B cell (primary cell): ENCODE results near the gene ZBTB40. TPM values are rescaled to one million over a fixed set of nuclear protein-coding genes. Genes with fewer than 3 reads are reported as not detected.

ENCODE experiments used
- ATAC-seq: fragments of 200-7000 bp; cut with Tn5 transposase; one replicate; pipeline ENCODE4 v1.10.0; 2021; ENCODE audit warnings: low read depth, mild to moderate bottlenecking, moderate number of reproducible peaks, moderate library complexity
- CTCF ChIA-PET: fragments of 350-600 bp; sonication (Branson Sonifier 250); formaldehyde crosslinking; loops from one replicate; lab custom pipeline; 2021; ENCODE audit warnings: antibody characterized with exemption, inconsistent platforms; lab: Charles Lee
- POLR2A ChIA-PET: fragments of 350-600 bp; sonication (Branson Sonifier 250); formaldehyde crosslinking; loops from one replicate; lab custom pipeline; 2021; ENCODE audit warnings: antibody characterized with exemption; lab: Charles Lee
- DNase-seq: peaks from one replicate; pipeline ENCODE4 v3.0.0; 2013
- H2AFZ ChIP-seq: 2 replicates; pipeline ENCODE4 v1.6.1; 2012; ENCODE audit warnings: mild to moderate bottlenecking, low read depth, low read length; ENCODE audit not compliant: insufficient read depth, poor library complexity, severe bottlenecking
- H3K27ac ChIP-seq, 2 donors: 1 replicate in 1 of 2; 2 replicates in 1 of 2; pipeline ENCODE4 v1.5.1; 2012 to 2013; ENCODE audit warnings: low read length in 2 of 2, mild to moderate bottlenecking in 2 of 2, moderate library complexity in 1 of 2
- H3K27me3 ChIP-seq, 4 experiments: fragments of 200-600 bp in 1 of 4; sonication (generic) in 1 of 4; replicated peaks in 1 of 4; 1 replicate in 2 of 4; 2 replicates in 2 of 4; pipeline versions ENCODE4 v1.6.1 to v1.7.0; 2013 to 2016; ENCODE audit warnings: low read length in 3 of 4, mild to moderate bottlenecking in 2 of 4, mixed read lengths in 1 of 4, moderate library complexity in 1 of 4; ENCODE audit not compliant: insufficient read depth in 4 of 4, control insufficient read depth in 3 of 4; ENCODE audit errors: control extremely low read depth in 1 of 4
- H3K36me3 ChIP-seq, 2 experiments: replicated peaks in 1 of 2; 1 replicate in 1 of 2; 2 replicates in 1 of 2; pipeline versions ENCODE4 v1.6.1 to v1.7.1; 2013; ENCODE audit warnings: low read length in 1 of 2; ENCODE audit not compliant: insufficient read depth in 2 of 2, control insufficient read depth in 1 of 2; ENCODE audit errors: control extremely low read depth in 1 of 2, extremely low read depth in 1 of 2
- H3K4me1 ChIP-seq, 2 donors: fragments of 200-600 bp in 1 of 2; sonication (generic) in 1 of 2; 1 replicate in 1 of 2; 2 replicates in 1 of 2; pipeline versions ENCODE4 v1.5.1 to v1.6.1; 2013 to 2017; ENCODE audit warnings: low read length in 2 of 2; ENCODE audit not compliant: control insufficient read depth in 2 of 2, insufficient read depth in 2 of 2
- H3K4me2 ChIP-seq: replicated peaks from 2 replicates; pipeline ENCODE3; 2012; ENCODE audit warnings: mild to moderate bottlenecking, low read depth, low read length; ENCODE audit not compliant: poor library complexity, severe bottlenecking
- H3K4me3 ChIP-seq, 5 experiments: fragments of 200-600 bp in 1 of 5; sonication (generic) in 1 of 5; 1 replicate in 3 of 5; 2 replicates in 2 of 5; pipeline versions ENCODE4 v1.5.1 to v1.7.0; 2011 to 2016; ENCODE audit warnings: low read length in 4 of 5, mild to moderate bottlenecking in 4 of 5, low read depth in 2 of 5, control low read depth in 1 of 5, moderate library complexity in 1 of 5; ENCODE audit not compliant: insufficient read depth in 1 of 5; ENCODE audit errors: control extremely low read depth in 1 of 5, extremely low read depth in 1 of 5
- H3K79me2 ChIP-seq: fragments of 200-600 bp; sonication (generic); one replicate; pipeline ENCODE4 v1.6.0; 2016; ENCODE audit warnings: low read length; ENCODE audit not compliant: control insufficient read depth, insufficient read depth
- H3K9ac ChIP-seq: fragments of 200-600 bp; sonication (generic); 2 replicates; pipeline ENCODE4 v1.6.1; 2017; ENCODE audit warnings: mild to moderate bottlenecking, low read length, moderate library complexity
- H3K9me3 ChIP-seq, 3 donors: one replicate each; pipeline versions ENCODE4 v1.6.1 to v1.7.1; 2013; ENCODE audit warnings: low read length in 2 of 3; ENCODE audit not compliant: control insufficient read depth in 2 of 3, insufficient read depth in 1 of 3; ENCODE audit errors: control extremely low read depth in 1 of 3
- H4K20me1 ChIP-seq: 2 replicates; pipeline ENCODE4 v1.6.0; 2012; ENCODE audit warnings: mild to moderate bottlenecking, low read length; ENCODE audit not compliant: insufficient read depth, control insufficient read depth, poor library complexity, severe bottlenecking
- H3K27ac Mint-ChIP-seq: one replicate; pipeline ENCODE4 v1.8.0; 2021; ENCODE audit warnings: mixed read lengths
- H3K27me3 Mint-ChIP-seq: one replicate; pipeline ENCODE4 v1.8.0; 2021; ENCODE audit warnings: mixed read lengths
- H3K4me1 Mint-ChIP-seq: one replicate; pipeline ENCODE4 v1.8.0; 2021; ENCODE audit warnings: mixed read lengths
- H3K4me3 Mint-ChIP-seq: one replicate; pipeline ENCODE4 v1.8.0; 2021; ENCODE audit warnings: mixed read lengths
- H3K9me3 Mint-ChIP-seq: one replicate; pipeline ENCODE4 v1.8.0; 2022; ENCODE audit warnings: mixed read lengths; ENCODE audit not compliant: insufficient read depth
- CTCF ChIP-seq: fragments of 200-600 bp; IDR thresholded peaks from one replicate; pipeline ENCODE4 v1.8.0; 2022; ENCODE audit warnings: antibody characterized with exemption, mild to moderate bottlenecking
- EZH2 ChIP-seq: IDR thresholded peaks from 2 replicates; pipeline ENCODE4 v1.6.1; 2012; ENCODE audit warnings: borderline replicate concordance, low read depth, mild to moderate bottlenecking, moderate library complexity, low read length; ENCODE audit not compliant: insufficient read depth, poor library complexity, severe bottlenecking
- WGBS: methylation state at CpG from one replicate; pipeline ENCODE4 v1.1.5; 2013; ENCODE audit warnings: missing lambda C conversion rate; ENCODE audit not compliant: insufficient coverage; 5-methylcytosine and 5-hydroxymethylcytosine counted together
- intact Hi-C: fragments of 100-400 bp; cut with micrococcal nuclease; formaldehyde crosslinking; loops from one replicate; pipeline ENCODE4 v1.10.0; 2022
- polyA plus RNA-seq: library from polyadenylated mRNA; depleted of rRNA; stranded (reverse); fragments of >200 nt; gene quantifications from 2 replicates; pipeline ENCODE4 v1.2.3, GENCODE V29; 2012
- total RNA-seq, 2 donors: library from RNA; stranded (reverse); fragments of 120-200 nt in 1 of 2; gene quantifications; 1 replicate in 1 of 2; 2 replicates in 1 of 2; pipeline versions ENCODE4 v1.2.3 to v1.2.4, GENCODE V29; 2013 to 2022

ZBTB40 gene
- total and polyA plus RNA-seq, 2 donors (not counting 1 experiment from before 2014, with no cell fraction given), result 30.9 to 51.9 TPM

- intact Hi-C loops, result no loop called here
- Histone ChIP-seq H3K4me3 (no peak overlapping the region), H3K36me3 (no peaks in the 10 kb centered on the region), H2AFZ (no peak overlapping the region), H4K20me1 (no peaks in the 10 kb centered on the region), H3K4me2 (no peak overlapping the region), H3K9me3 (peaks cover 0 to 9% (median 0%) of the 10 kb centered on the region in 3 donors), H3K27ac (no peak overlapping the region), H3K27me3 (no peaks in the 10 kb centered on the region), H3K79me2 (no peaks in the 10 kb centered on the region), H3K9ac (no peak overlapping the region), H3K4me1 (no peaks in the 10 kb centered on the region)
- TF ChIP-seq EZH2 (no peak), CTCF (no peak)
- no peak overlapping the region for H3K27ac Mint-ChIP-seq
- CTCF ChIA-PET, result no interaction called here
- DNase-seq, result no peak
- POLR2A ChIA-PET, result no interaction called here
- peaks cover 6% of the 10 kb centered on the region for H3K27me3 Mint-ChIP-seq
- WGBS, result 92% methylated on average over 23 of the region's 23 CpGs
- no peak overlapping the region for H3K4me3 Mint-ChIP-seq
- ATAC-seq, result no peak
- H3K9me3 Mint-ChIP-seq, result peaks cover 2% of the 10 kb centered on the region
- H3K4me1 Mint-ChIP-seq, result no peaks in the 10 kb centered on the region
Observed at GRCh38 chr1:22576150-22576544, 124.5 kb downstream of the ZBTB40 start.

- H3K4me3 ChIP-seq, result no peak overlapping the region
- no peak for ATAC-seq
- H2AFZ ChIP-seq, result no peak overlapping the region
- WGBS, result 96% methylated on average over 21 of the region's 24 CpGs
- intact Hi-C loops, result no loop called here
- H3K9me3 ChIP-seq, result peaks cover 0 to 9% (median 0%) of the 10 kb centered on the region in 3 donors
- Mint-ChIP-seq H3K9me3 (peaks cover 2% of the 10 kb centered on the region), H3K27me3 (peaks cover 6% of the 10 kb centered on the region), H3K27ac (no peak overlapping the region), H3K4me1 (no peaks in the 10 kb centered on the region), H3K4me3 (no peak overlapping the region)
- TF ChIP-seq EZH2, result no peak
- no peak for TF ChIP-seq CTCF
- H3K4me2 ChIP-seq, result no peak overlapping the region
- no peaks in the 10 kb centered on the region for H3K79me2 ChIP-seq
- POLR2A ChIA-PET, result no interaction called here
- no peak overlapping the region for H3K27ac ChIP-seq
- H3K27me3 ChIP-seq, result no peaks in the 10 kb centered on the region
- CTCF ChIA-PET, result no interaction called here
- no peaks in the 10 kb centered on the region for H4K20me1 ChIP-seq
- H3K36me3 ChIP-seq, result no peaks in the 10 kb centered on the region
- H3K9ac ChIP-seq, result no peak overlapping the region
- H3K4me1 ChIP-seq, result no peaks in the 10 kb centered on the region
- DNase-seq, result no peak
Observed at GRCh38 chr1:22576617-22577016, 125.0 kb downstream of the ZBTB40 start.
